Measurements from ENCODE around the gene SLC18A2. TPM values are rescaled to one million over a fixed set of nuclear protein-coding genes. Genes with fewer than 3 reads are reported as not detected.
"Not testable (repeated sequence)": the region's sequence is repeated elsewhere in the genome, so short reads cannot be mapped to it uniquely, and the experiment has no call there.

Gene SLC18A2
- total RNA-seq, 1 experiment from 2014 or later: 0.52 TPM

- Histone ChIP-seq H3K27me3 (ENCODE audit: control insufficient read depth, insufficient read depth, low read length) (no peaks in the 10 kb centered on the region), H3K36me3 (replicated peaks; ENCODE audit: control insufficient read depth, insufficient read depth, low read length) (no peaks in the 10 kb centered on the region), H3K4me3 (ENCODE audit: insufficient read depth, low read depth, low read length) (no peak overlapping the region)
- DNase-seq: no peak
Measured at GRCh38 chr10:117264782-117265181, 23.9 kb downstream of the SLC18A2 start.

- Histone ChIP-seq H3K36me3 (replicated peaks; ENCODE audit: control insufficient read depth, insufficient read depth, low read length) (no peaks in the 10 kb centered on the region), H3K27me3 (ENCODE audit: control insufficient read depth, insufficient read depth, low read length) (no peaks in the 10 kb centered on the region), H3K4me3 (ENCODE audit: insufficient read depth, low read depth, low read length) (no peak overlapping the region)
- DNase-seq: no peak
Measured at GRCh38 chr10:117266400-117266799, 25.5 kb downstream of the SLC18A2 start.

GRCh38 chr10:117266812-117267211 is 25.9 kb downstream of the SLC18A2 start:
- no peaks in the 10 kb centered on the region for H3K36me3 ChIP-seq (replicated peaks; ENCODE audit: control insufficient read depth, insufficient read depth, low read length)
- no peak for DNase-seq
- no peak overlapping the region for H3K4me3 ChIP-seq (ENCODE audit: insufficient read depth, low read depth, low read length)
- no peaks in the 10 kb centered on the region for H3K27me3 ChIP-seq (ENCODE audit: control insufficient read depth, insufficient read depth, low read length)

- DNase-seq: no peak
- Histone ChIP-seq H3K27me3 (ENCODE audit: control insufficient read depth, insufficient read depth, low read length) (no peaks in the 10 kb centered on the region), H3K36me3 (replicated peaks; ENCODE audit: control insufficient read depth, insufficient read depth, low read length) (no peaks in the 10 kb centered on the region), H3K4me3 (ENCODE audit: insufficient read depth, low read depth, low read length) (no peak overlapping the region)
Measured at GRCh38 chr10:117268258-117268657, 27.3 kb downstream of the SLC18A2 start.

- H3K27me3 ChIP-seq (ENCODE audit: control insufficient read depth, insufficient read depth, low read length): no peaks in the 10 kb centered on the region
- no peaks in the 10 kb centered on the region for H3K36me3 ChIP-seq (replicated peaks; ENCODE audit: control insufficient read depth, insufficient read depth, low read length)
- DNase-seq: no peak
- no peak overlapping the region for H3K4me3 ChIP-seq (ENCODE audit: insufficient read depth, low read depth, low read length)
Measured at GRCh38 chr10:117268907-117269306, 28.0 kb downstream of the SLC18A2 start.

- DNase-seq: no peak
- H3K4me3 ChIP-seq (ENCODE audit: insufficient read depth, low read depth, low read length): no peak overlapping the region
- H3K27me3 ChIP-seq (ENCODE audit: control insufficient read depth, insufficient read depth, low read length): no peaks in the 10 kb centered on the region
- H3K36me3 ChIP-seq (replicated peaks; ENCODE audit: control insufficient read depth, insufficient read depth, low read length): no peaks in the 10 kb centered on the region
Measured at GRCh38 chr10:117271427-117271826, 30.5 kb downstream of the SLC18A2 start.

- Histone ChIP-seq H3K27me3 (ENCODE audit: control insufficient read depth, insufficient read depth, low read length) (no peaks in the 10 kb centered on the region), H3K36me3 (replicated peaks; ENCODE audit: control insufficient read depth, insufficient read depth, low read length) (no peaks in the 10 kb centered on the region), H3K4me3 (ENCODE audit: insufficient read depth, low read depth, low read length) (no peak overlapping the region)
- no peak for DNase-seq
Measured at GRCh38 chr10:117272195-117273076, 31.5 kb downstream of the SLC18A2 start.

- Histone ChIP-seq H3K4me3 (ENCODE audit: insufficient read depth, low read depth, low read length) (no peak overlapping the region), H3K36me3 (replicated peaks; ENCODE audit: control insufficient read depth, insufficient read depth, low read length) (no peaks in the 10 kb centered on the region), H3K27me3 (ENCODE audit: control insufficient read depth, insufficient read depth, low read length) (no peaks in the 10 kb centered on the region)
- DNase-seq: no peak
Measured at GRCh38 chr10:117273980-117274379, 33.1 kb downstream of the SLC18A2 start.

GRCh38 chr10:117274509-117274908 is 33.6 kb downstream of the SLC18A2 start:
- no peak for DNase-seq
- H3K4me3 ChIP-seq (ENCODE audit: insufficient read depth, low read depth, low read length): no peak overlapping the region
- no peaks in the 10 kb centered on the region for H3K27me3 ChIP-seq (ENCODE audit: control insufficient read depth, insufficient read depth, low read length)
- no peaks in the 10 kb centered on the region for H3K36me3 ChIP-seq (replicated peaks; ENCODE audit: control insufficient read depth, insufficient read depth, low read length)

GRCh38 chr10:117275121-117275520 is 34.2 kb downstream of the SLC18A2 start:
- Histone ChIP-seq H3K4me3 (ENCODE audit: insufficient read depth, low read depth, low read length) (no peak overlapping the region), H3K36me3 (replicated peaks; ENCODE audit: control insufficient read depth, insufficient read depth, low read length) (no peaks in the 10 kb centered on the region), H3K27me3 (ENCODE audit: control insufficient read depth, insufficient read depth, low read length) (no peaks in the 10 kb centered on the region)
- no peak for DNase-seq

GRCh38 chr10:117277675-117278074 is 36.8 kb downstream of the SLC18A2 start:
- no peaks in the 10 kb centered on the region for H3K36me3 ChIP-seq (replicated peaks; ENCODE audit: control insufficient read depth, insufficient read depth, low read length)
- no peaks in the 10 kb centered on the region for H3K27me3 ChIP-seq (ENCODE audit: control insufficient read depth, insufficient read depth, low read length)
- DNase-seq: no peak
- H3K4me3 ChIP-seq (ENCODE audit: insufficient read depth, low read depth, low read length): no peak overlapping the region

- no peak for DNase-seq
- H3K4me3 ChIP-seq (ENCODE audit: insufficient read depth, low read depth, low read length): no peak overlapping the region
- H3K27me3 ChIP-seq (ENCODE audit: control insufficient read depth, insufficient read depth, low read length): no peaks in the 10 kb centered on the region
- peaks cover 10% of the 10 kb centered on the region for H3K36me3 ChIP-seq (replicated peaks; ENCODE audit: control insufficient read depth, insufficient read depth, low read length)
Measured at GRCh38 chr10:117284716-117285494, 44.0 kb downstream of the SLC18A2 start.

- not testable (repeated sequence) for H3K27me3 ChIP-seq (ENCODE audit: control insufficient read depth, insufficient read depth, low read length); DNase-seq; H3K4me3 ChIP-seq (ENCODE audit: insufficient read depth, low read depth, low read length); H3K36me3 ChIP-seq (replicated peaks; ENCODE audit: control insufficient read depth, insufficient read depth, low read length)
Measured at GRCh38 chr10:117290872-117291271, 50.0 kb downstream of the SLC18A2 start.

GRCh38 chr10:117294039-117294645 is 53.2 kb downstream of the SLC18A2 start:
- Histone ChIP-seq H3K4me3 (ENCODE audit: insufficient read depth, low read depth, low read length) (no peak overlapping the region), H3K36me3 (replicated peaks; ENCODE audit: control insufficient read depth, insufficient read depth, low read length) (no peaks in the 10 kb centered on the region), H3K27me3 (ENCODE audit: control insufficient read depth, insufficient read depth, low read length) (no peaks in the 10 kb centered on the region)
- no peak for DNase-seq

GRCh38 chr10:117294735-117295134 is 53.8 kb downstream of the SLC18A2 start:
- no peak for DNase-seq
- no peaks in the 10 kb centered on the region for H3K36me3 ChIP-seq (replicated peaks; ENCODE audit: control insufficient read depth, insufficient read depth, low read length)
- H3K4me3 ChIP-seq (ENCODE audit: insufficient read depth, low read depth, low read length): no peak overlapping the region
- H3K27me3 ChIP-seq (ENCODE audit: control insufficient read depth, insufficient read depth, low read length): no peaks in the 10 kb centered on the region

Measured in H7 (cell line).